HG03457 (cell line): Measurements from ENCODE around the gene ATP12A.

Experiments
- ATAC-seq: cut with Tn5 transposase; IDR thresholded peaks from one replicate; pipeline ENCODE4 v1.9.1; 2021; ENCODE audit warnings: moderate number of reproducible peaks; ENCODE audit not compliant: unreplicated experiment

ATP12A gene

DNA sequence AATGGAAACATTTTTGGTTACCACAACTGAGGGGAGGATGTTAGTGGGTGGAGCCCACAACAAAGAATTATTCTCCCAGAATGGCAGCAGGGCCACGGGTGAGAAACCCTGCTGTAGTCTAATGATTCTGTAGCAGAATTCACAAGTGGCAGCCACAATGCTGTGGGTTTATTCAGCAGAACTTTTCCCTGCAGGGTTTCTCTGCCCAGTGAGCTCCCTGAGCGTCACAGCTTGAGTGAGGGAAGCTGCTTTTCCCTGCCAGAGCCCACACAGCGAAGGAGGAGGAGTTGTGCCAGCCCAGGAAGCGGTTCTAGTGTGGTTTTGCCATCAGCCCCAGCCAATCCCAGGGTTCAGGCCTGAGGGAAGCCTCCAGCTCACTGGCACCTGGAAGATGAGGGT lies 4.4 kb downstream of the ATP12A start:
- ATAC-seq, result no peak

DNA sequence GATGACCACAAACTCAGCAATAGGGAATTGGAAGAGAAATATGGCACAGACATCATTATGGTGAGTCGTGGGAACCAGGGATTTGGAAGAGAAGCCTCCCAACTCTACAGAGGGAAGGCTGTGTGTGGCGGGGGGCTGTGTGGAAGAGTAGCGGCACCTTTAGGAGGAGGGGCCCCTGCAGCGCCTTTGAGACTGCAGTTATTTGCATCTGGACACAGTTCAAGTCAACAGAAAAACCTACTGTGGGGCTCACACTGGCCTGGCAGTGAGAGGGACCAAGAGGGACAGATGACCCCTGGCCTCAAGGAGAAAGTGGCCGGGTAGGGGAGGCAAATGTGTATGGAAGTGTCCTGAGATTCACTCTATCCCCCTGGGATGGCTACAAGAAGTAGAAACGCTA lies 5.1 kb downstream of the ATP12A start:
- ATAC-seq, result no peak

DNA sequence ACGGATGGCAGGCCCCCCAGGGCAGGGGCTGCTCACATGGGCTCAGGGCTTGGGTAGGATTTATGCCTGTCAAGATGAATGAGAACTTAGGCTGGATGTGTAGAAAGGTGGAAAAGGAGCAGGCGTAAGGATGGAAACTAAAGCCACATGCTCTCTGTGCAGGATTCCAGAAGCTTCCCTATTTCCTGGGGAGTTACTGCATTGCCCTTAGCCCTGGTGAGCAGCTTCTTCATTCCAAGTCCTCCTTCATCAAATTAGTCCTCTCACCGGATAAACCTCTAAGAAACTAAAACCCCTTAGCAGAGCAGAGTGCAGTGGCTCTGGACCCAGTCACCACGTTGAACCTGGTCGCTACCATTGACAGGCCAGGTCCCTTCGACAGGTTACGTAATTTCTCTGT lies 7.4 kb downstream of the ATP12A start:
- ATAC-seq, result no peak

GRCh38 chr13:24688111-24688510 lies 7.9 kb downstream of the ATP12A start:
- no peak for ATAC-seq

DNA sequence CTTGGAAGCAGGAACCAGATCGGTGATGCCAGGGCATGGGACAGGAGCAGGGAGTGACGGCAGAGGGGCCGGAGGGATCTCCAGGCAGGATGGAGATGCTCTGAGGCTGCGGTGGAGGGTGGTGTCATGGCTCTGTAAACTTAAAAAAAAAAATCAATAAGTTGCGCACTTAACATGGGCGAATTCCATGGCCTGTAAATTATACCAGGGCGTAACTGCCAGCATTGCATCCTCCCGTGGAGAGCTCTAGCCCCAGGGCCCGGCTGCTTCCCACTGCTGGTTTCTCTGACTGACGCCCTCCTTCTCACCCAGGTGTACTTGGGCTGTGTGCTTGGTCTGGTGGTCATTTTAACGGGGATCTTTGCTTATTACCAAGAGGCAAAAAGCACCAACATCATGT lies 8.7 kb downstream of the ATP12A start:
- ATAC-seq, result no peak

GRCh38 chr13:24691381-24691780 lies 11.2 kb downstream of the ATP12A start:
- no peak for ATAC-seq

GRCh38 chr13:24692561-24692960 lies 12.4 kb downstream of the ATP12A start:
- no peak for ATAC-seq

GRCh38 chr13:24693862-24694471 lies 13.8 kb downstream of the ATP12A start:
- ATAC-seq, result no peak

DNA sequence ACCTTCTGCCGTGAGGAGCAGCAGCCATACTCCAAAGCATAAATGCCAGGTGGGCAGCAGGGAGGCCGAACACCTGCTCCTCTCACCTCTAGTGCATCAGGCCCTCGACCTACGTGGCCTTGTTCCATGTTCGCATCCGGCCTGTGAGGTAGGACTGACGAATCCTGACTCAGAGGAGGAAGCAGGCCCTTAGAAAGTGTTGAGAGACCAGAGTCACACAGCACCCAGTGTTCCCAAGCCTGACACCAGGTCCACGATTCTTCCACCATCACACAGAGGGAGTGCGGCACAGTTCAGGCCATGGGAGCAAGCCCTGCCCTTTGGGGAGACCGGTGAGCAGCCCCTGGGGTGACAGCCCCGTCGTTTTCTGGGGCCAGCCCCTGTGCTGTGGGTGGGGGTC lies 14.7 kb downstream of the ATP12A start:
- no peak for ATAC-seq

DNA sequence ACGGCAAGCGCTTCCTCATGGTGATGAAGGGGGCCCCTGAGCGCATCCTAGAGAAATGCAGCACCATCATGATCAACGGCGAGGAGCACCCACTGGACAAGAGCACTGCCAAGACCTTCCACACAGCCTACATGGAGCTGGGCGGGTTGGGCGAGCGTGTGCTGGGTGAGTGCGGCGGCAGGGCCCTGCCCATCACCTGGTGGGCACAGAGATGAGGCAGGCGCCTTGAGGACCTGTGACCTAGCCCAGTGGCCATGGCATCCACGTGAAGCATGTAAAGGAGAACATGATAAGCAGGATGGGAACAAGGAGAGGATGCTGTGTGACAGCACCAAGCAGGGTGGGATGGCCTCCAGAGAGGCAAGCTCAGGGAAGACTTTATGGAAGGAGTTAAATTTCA lies 18.5 kb downstream of the ATP12A start:
- no peak for ATAC-seq

GRCh38 chr13:24699541-24699940 lies 19.3 kb downstream of the ATP12A start:
- no peak for ATAC-seq

DNA sequence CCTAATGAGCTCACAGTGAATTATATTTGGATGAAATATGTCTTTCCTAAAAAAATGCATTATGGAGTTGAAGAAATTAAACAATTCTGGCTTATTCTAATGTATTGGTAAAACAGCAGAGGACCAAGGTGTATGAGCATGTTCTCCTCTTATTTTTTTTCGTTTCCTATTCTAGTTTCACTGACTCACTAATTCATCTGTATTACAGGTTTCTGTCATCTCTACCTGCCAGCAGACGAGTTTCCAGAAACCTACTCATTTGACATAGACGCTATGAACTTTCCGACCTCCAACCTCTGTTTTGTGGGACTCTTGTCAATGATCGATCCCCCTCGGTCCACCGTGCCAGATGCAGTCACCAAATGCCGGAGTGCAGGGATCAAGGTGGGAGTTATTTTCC lies 20.3 kb downstream of the ATP12A start:
- no peak for ATAC-seq

GRCh38 chr13:24706886-24707585 lies 26.8 kb downstream of the ATP12A start:
- ATAC-seq, result no peak

- peak; percentile 81 for ATAC-seq
Observed at GRCh38 chr13:24709186-24709913, 29.1 kb downstream of the ATP12A start.

DNA sequence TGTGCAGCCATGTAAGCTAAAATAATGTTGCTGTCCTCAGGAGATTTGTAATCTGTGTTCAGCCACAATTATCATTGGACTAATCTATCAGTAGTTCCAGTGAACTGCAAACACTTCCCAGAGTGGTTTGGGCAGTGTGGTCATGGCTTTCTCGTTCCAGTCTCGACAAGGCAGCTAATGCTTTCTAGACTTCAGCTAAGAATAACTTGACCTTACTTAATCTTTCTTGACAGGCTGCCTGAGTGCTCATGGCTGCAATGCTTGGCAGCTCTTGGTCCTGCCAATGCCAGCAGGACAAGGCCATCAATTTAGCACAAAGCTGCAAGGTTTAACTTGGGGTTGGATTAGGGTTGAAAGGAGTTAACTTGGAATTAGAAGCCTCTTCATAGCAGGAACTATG lies 32.8 kb downstream of the ATP12A start:
- ATAC-seq, result no peak

- no peak for ATAC-seq
Observed at GRCh38 chr13:24716011-24716410, 35.8 kb downstream of the ATP12A start.

DNA sequence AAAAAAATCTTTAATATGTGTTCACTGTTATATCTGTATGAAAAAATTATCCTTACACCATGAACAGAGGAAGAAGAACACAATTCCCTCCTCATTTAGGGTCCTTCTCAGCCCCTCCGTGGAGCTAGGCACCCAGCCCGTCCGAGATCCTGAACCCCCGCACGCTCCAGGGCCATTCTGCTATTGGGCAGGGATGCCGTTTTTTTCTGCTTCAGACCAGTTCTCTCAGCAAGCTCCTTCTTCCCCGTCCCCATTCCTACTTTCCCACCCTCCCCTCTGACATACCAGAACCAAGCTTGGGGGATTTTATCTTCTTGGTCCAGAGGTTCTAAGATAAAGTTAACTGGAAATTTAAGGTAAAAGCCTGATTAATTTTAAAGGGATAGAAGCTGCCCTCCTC lies 36.2 kb downstream of the ATP12A start:
- ATAC-seq, result no peak

- no peak for ATAC-seq
Observed at GRCh38 chr13:24717217-24717616, 37.0 kb downstream of the ATP12A start.

GRCh38 chr13:24718192-24718965 lies 38.2 kb downstream of the ATP12A start:
- ATAC-seq, result no peak

GRCh38 chr13:24719139-24719538 lies 38.9 kb downstream of the ATP12A start:
- no peak for ATAC-seq

GRCh38 chr13:24723206-24723605 lies 43.0 kb downstream of the ATP12A start:
- ATAC-seq, result no peak
